Karpas-422 (cell line): ENCODE data around the gene SARS2. TPM values are rescaled to one million over a fixed set of nuclear protein-coding genes. Genes with fewer than 3 reads are reported as not detected.

ENCODE experiments used
- DNase-seq: peaks from one replicate; pipeline ENCODE4 v3.0.0-alpha.2; 2015
- H2AFZ ChIP-seq: fragments of 200-600 bp; sonication (generic); 2 replicates; pipeline ENCODE4 v1.6.1; 2014; ENCODE audit warnings: antibody characterized with exemption, low read length, mixed read lengths
- H3K27ac ChIP-seq: fragments of 200-600 bp; sonication (generic); 2 replicates; pipeline ENCODE4 v1.5.1; 2014; ENCODE audit warnings: mild to moderate bottlenecking, low read length, moderate library complexity
- H3K27me3 ChIP-seq: fragments of 200-600 bp; sonication (generic); 2 replicates; pipeline ENCODE4 v1.6.1; 2014; ENCODE audit warnings: low read length, mixed read lengths
- H3K36me3 ChIP-seq: fragments of 200-600 bp; sonication (generic); 2 replicates; pipeline ENCODE4 v1.6.1; 2014; ENCODE audit warnings: low read length, mixed read lengths; ENCODE audit not compliant: insufficient read depth
- H3K4me1 ChIP-seq: fragments of 200-600 bp; sonication (generic); 2 replicates; pipeline ENCODE4 v1.6.1; 2014; ENCODE audit warnings: mild to moderate bottlenecking, low read length, mixed read lengths
- H3K4me2 ChIP-seq: fragments of 200-600 bp; sonication (generic); 2 replicates; pipeline ENCODE4 v1.6.1; 2014; ENCODE audit warnings: low read length, low read depth, mild to moderate bottlenecking; ENCODE audit not compliant: poor library complexity, severe bottlenecking
- H3K4me3 ChIP-seq: fragments of 200-600 bp; sonication (generic); 2 replicates; pipeline ENCODE4 v1.5.1; 2014; ENCODE audit warnings: mild to moderate bottlenecking, antibody characterized with exemption, low read length, mixed read lengths
- H3K79me2 ChIP-seq: fragments of 200-600 bp; sonication (generic); 2 replicates; pipeline ENCODE4 v1.6.1; 2014; ENCODE audit warnings: mild to moderate bottlenecking, low read length, mixed read lengths
- H3K9ac ChIP-seq: fragments of 200-600 bp; sonication (generic); 2 replicates; pipeline ENCODE4 v1.6.0; 2014; ENCODE audit warnings: low read length
- H3K9me2 ChIP-seq: fragments of 200-600 bp; sonication (generic), shearing (Covaris generic); replicated peaks from 2 replicates; pipeline ENCODE4 v1.6.0; 2014; ENCODE audit warnings: mild to moderate bottlenecking, low read length, moderate library complexity; ENCODE audit not compliant: insufficient read depth
- H3K9me3 ChIP-seq: fragments of 300-700, 200-600 bp; sonication (generic); 2 replicates; pipeline ENCODE4 v1.6.1; 2014; ENCODE audit warnings: low read length, mixed read lengths
- H4K20me1 ChIP-seq: fragments of 200-600 bp; sonication (generic); 2 replicates; pipeline ENCODE4 v1.6.1; 2014; ENCODE audit warnings: mild to moderate bottlenecking, antibody characterized with exemption, low read length, low read depth; ENCODE audit not compliant: insufficient read depth
- total RNA-seq: library from RNA; depleted of rRNA; stranded (reverse); fragments of >200 nt; shearing (Covaris generic); gene quantifications from 2 replicates; pipeline ENCODE4 v1.2.3, GENCODE V29; 2014; ENCODE audit warnings: low replicate concordance; rRNA removed

The SARS2 gene
- total RNA-seq, result 16.8 and 38.2 TPM in 2 replicates

GRCh38 chr19:38929929-38930775, at the start of gene SARS2:
TSS of gene SARS2 (minus strand) at chr19:38930763. CDS start at chr19:38930736, 27 bp downstream.
- Histone ChIP-seq H3K9ac (peak within 1 kb of the TSS; percentile 95), H3K9me2 (no peaks in the 10 kb centered on the region), H3K4me2 (peak within 1 kb of the TSS; percentile 94), H3K36me3 (peaks cover 18% of the 10 kb centered on the region), H3K4me1 (peaks cover 16% of the 10 kb centered on the region), H3K27ac (peak within 1 kb of the TSS; percentile 54; the same call in 1 of the 2 replicates), H2AFZ (peak within 1 kb of the TSS; percentile 76; the same call in 1 of the 2 replicates), H4K20me1 (peaks cover 5% of the 10 kb centered on the region; the same call in 1 of the 2 replicates), H3K9me3 (no peaks in the 10 kb centered on the region), H3K27me3 (no peaks in the 10 kb centered on the region), H3K4me3 (peak within 1 kb of the TSS; percentile 96), H3K79me2 (peaks cover 43% of the 10 kb centered on the region)
- DNase-seq, result peak; percentile 96

GRCh38 chr19:38979812-38980211, 49.2 kb upstream of the SARS2 start:
- Histone ChIP-seq H3K27me3 (no peaks in the 10 kb centered on the region), H3K36me3 (no peaks in the 10 kb centered on the region), H3K4me1 (no peaks in the 10 kb centered on the region), H3K9me2 (no peaks in the 10 kb centered on the region), H3K9ac (no peak overlapping the region), H3K9me3 (no peaks in the 10 kb centered on the region), H2AFZ (no peak overlapping the region), H3K4me2 (no peak overlapping the region), H3K79me2 (no peaks in the 10 kb centered on the region), H4K20me1 (no peaks in the 10 kb centered on the region), H3K4me3 (no peak overlapping the region), H3K27ac (no peak overlapping the region)
- DNase-seq, result no peak

GRCh38 chr19:38978326-38978689, 47.7 kb upstream of the SARS2 start:
- Histone ChIP-seq H3K79me2 (no peaks in the 10 kb centered on the region), H4K20me1 (no peaks in the 10 kb centered on the region), H3K9ac (no peak overlapping the region), H3K4me2 (no peak overlapping the region), H3K4me3 (no peak overlapping the region), H3K27me3 (no peaks in the 10 kb centered on the region), H3K9me3 (no peaks in the 10 kb centered on the region), H3K27ac (no peak overlapping the region), H3K36me3 (no peaks in the 10 kb centered on the region), H3K9me2 (no peaks in the 10 kb centered on the region), H2AFZ (no peak overlapping the region), H3K4me1 (no peaks in the 10 kb centered on the region)
- DNase-seq, result no peak

- no peak overlapping the region for H3K9ac ChIP-seq
- no peak overlapping the region for H2AFZ ChIP-seq
Observed at GRCh38 chr19:38977445-38978325, 47.1 kb upstream of the SARS2 start.

GRCh38 chr19:38975861-38976271, 45.3 kb upstream of the SARS2 start:
- no peak overlapping the region for H2AFZ ChIP-seq
- no peaks in the 10 kb centered on the region for H3K9me3 ChIP-seq
- no peaks in the 10 kb centered on the region for H3K27me3 ChIP-seq
- no peak overlapping the region for H3K27ac ChIP-seq
- no peaks in the 10 kb centered on the region for H3K4me1 ChIP-seq
- H3K9ac ChIP-seq, result no peak overlapping the region
- no peaks in the 10 kb centered on the region for H3K9me2 ChIP-seq
- DNase-seq, result no peak
- no peak overlapping the region for H3K4me2 ChIP-seq
- H3K4me3 ChIP-seq, result no peak overlapping the region
- no peaks in the 10 kb centered on the region for H3K79me2 ChIP-seq
- H4K20me1 ChIP-seq, result no peaks in the 10 kb centered on the region
- no peaks in the 10 kb centered on the region for H3K36me3 ChIP-seq

More at GRCh38 chr19:38977445-38978325, 47.1 kb upstream of the SARS2 start:
- Histone ChIP-seq H3K4me3 (no peak overlapping the region), H3K79me2 (no peaks in the 10 kb centered on the region), H3K4me2 (no peak overlapping the region), H3K9me2 (no peaks in the 10 kb centered on the region), H4K20me1 (no peaks in the 10 kb centered on the region), H3K36me3 (no peaks in the 10 kb centered on the region), H3K9me3 (no peaks in the 10 kb centered on the region), H3K27me3 (no peaks in the 10 kb centered on the region), H3K27ac (no peak overlapping the region), H3K4me1 (no peaks in the 10 kb centered on the region)
- no peak for DNase-seq

- no peak for DNase-seq
- Histone ChIP-seq H3K79me2 (no peaks in the 10 kb centered on the region), H4K20me1 (no peaks in the 10 kb centered on the region), H2AFZ (no peak within 1 kb of the TSS), H3K36me3 (no peaks in the 10 kb centered on the region), H3K27me3 (no peaks in the 10 kb centered on the region), H3K9me3 (no peaks in the 10 kb centered on the region), H3K4me2 (no peak within 1 kb of the TSS), H3K27ac (no peak within 1 kb of the TSS), H3K9ac (no peak within 1 kb of the TSS), H3K9me2 (no peaks in the 10 kb centered on the region), H3K4me1 (no peaks in the 10 kb centered on the region), H3K4me3 (no peak within 1 kb of the TSS)
Observed at GRCh38 chr19:38975214-38975860, 44.8 kb upstream of the SARS2 start, which contains the start of gene FBXO17. TSS of gene FBXO17 (minus strand) at chr19:38975742. CDS start at chr19:38950319, 25,423 bp downstream.

GRCh38 chr19:38974624-38975213, 44.2 kb upstream of the SARS2 start:
- Histone ChIP-seq H3K9me3 (no peaks in the 10 kb centered on the region), H3K9ac (no peak overlapping the region), H3K4me1 (no peaks in the 10 kb centered on the region), H3K9me2 (no peaks in the 10 kb centered on the region), H3K4me3 (no peak overlapping the region), H3K36me3 (no peaks in the 10 kb centered on the region), H2AFZ (no peak overlapping the region), H3K4me2 (no peak overlapping the region), H3K27me3 (no peaks in the 10 kb centered on the region), H3K27ac (no peak overlapping the region), H4K20me1 (no peaks in the 10 kb centered on the region), H3K79me2 (no peaks in the 10 kb centered on the region)
- DNase-seq, result no peak
